HPDE6-E6E7 (cell line): Measurements from ENCODE around the gene PDE6G.
"Not testable (repeated sequence)": the region's sequence is repeated elsewhere in the genome, so short reads cannot be mapped to it uniquely, and the experiment has no call there.

Experiments
- DNase-seq: peaks from one replicate; pipeline ENCODE4 v3.0.0; 2011; ENCODE audit warnings: missing footprints; ENCODE audit errors: extremely low spot score

PDE6G gene

GRCh38 chr17:81687770-81688541, 31.6 kb upstream of the PDE6G start:
- DNase-seq = no peak

- DNase-seq = no peak
These were observed 30.3 kb upstream of the PDE6G start for GRCh38 chr17:81686614-81687013.

GRCh38 chr17:81685108-81685507, 28.8 kb upstream of the PDE6G start:
- peak; percentile 98 for DNase-seq

DNA sequence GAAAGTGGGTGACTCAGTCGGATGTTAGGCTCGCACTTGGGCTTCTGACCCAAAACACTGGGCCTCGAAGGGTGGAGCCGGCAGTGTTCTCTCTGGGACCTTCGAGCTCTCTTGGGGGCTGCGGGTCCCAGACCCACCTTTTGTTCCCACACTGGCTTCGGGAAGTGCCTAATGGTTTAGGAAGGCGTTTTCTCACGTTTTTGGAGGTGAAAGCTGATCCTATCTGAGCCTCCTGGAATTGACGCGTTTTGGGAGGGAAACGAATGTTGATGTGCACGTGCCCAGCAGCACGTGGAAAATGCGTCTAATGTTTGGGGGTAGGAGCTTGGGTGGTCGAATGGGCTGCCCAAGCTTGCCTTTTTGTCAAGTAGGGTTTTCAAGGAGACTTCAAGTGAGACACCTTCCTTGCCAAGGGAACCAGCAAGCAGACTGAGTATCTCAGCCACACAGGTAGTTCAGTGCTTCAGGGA, 28.1 kb upstream of the PDE6G start:
- DNase-seq = no peak

- DNase-seq = peak; percentile 99
These were observed 27.5 kb upstream of the PDE6G start, which contains the start of the genes ARL16 and HGS for GRCh38 chr17:81683584-81684441. ARL16 (minus strand) TSS chr17:81683797; CDS start chr17:81683753, 44 bp downstream. HGS (plus strand) TSS chr17:81684011; CDS start chr17:81684067, 56 bp downstream.

DNA sequence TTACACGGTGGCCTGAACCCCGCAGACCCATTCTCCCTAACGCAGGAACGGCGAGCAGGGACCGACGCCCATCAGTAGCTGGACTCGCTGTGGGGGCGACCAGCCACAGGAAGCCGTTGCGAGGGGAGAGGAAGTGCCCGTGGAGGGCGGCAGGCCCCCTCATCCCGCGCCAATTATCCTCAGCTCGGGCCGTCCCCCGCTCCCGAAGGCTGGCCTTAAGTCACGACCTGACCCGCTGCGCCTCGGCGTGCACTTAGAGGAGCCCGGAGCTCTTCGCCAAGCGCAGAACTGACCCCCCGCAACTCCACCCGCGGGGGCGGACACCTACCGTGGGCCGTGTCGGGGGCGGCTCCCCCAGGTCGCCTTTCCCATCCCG, 26.9 kb upstream of the PDE6G start:
- no peak for DNase-seq

DNA sequence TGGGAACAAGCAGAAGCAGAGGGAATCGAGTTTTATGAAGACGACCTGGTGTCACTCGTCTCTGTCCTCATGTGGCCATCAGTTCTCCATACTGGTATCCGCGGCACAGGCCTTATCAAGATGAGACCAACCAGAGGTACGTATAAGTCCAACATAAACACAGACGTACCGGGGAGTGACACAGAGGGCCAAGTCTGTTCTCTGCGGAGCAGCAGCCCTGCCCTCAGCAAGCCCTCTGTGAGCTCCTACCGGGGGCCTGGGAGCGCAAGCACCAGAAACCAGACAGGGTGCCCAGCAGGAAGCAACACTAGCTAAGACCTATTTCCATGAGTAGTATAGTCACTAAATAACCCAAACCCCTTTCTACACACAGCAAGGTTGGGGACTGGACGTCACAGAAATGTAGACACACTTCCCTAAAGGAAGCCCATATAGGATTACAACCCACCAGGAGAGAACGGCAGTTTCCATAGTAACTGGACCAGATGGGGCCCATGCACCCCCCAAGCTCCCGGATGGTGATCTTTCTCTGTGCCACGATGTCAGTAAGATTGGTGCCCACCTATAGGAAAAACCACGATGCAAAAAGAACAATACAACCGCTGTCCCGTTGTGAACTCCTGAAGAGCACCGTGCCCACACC, 26.3 kb upstream of the PDE6G start:
- DNase-seq = no peak

- DNase-seq = no peak
These were observed 25.3 kb upstream of the PDE6G start for GRCh38 chr17:81681672-81682071.

DNA sequence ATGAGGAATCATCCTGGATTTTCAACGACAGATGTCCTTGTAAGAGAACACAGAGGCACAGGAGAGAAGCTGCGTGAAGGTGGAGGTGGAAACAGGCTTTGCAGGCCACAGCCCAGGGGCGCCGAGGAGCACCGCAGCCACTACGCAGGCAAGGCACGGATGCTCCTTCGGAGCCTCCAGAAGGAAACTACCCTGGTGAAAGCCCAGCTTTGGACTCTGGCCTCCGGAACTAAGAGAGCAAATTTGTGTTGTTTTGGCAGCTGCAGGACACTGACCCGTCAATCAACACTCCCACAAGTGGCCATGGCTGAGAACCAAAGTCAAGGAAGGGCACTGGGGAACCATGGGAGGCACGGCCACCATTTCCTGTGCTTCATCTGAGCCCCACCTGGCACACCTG, 23.8 kb upstream of the PDE6G start:
- no peak for DNase-seq

DNA sequence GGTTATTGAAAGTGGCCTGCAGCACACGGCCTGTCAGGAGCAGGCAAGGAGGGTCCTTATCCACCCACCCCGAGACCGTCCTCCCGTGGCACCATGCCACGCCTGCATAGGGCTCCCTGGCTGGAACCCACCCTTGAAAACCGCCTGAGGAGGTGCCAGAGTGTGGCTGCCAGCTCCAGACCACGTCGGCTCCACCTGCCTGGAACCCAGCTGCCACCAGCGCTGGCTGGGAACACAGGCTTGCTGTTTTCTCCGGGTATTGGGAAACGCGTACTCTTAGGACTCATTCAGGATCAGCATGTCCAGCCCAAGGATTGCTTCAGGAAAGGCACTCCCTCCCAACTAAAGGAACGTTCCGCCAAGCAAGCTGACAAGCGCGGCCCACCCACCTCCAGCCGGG, 20.6 kb upstream of the PDE6G start:
- DNase-seq = no peak

DNA sequence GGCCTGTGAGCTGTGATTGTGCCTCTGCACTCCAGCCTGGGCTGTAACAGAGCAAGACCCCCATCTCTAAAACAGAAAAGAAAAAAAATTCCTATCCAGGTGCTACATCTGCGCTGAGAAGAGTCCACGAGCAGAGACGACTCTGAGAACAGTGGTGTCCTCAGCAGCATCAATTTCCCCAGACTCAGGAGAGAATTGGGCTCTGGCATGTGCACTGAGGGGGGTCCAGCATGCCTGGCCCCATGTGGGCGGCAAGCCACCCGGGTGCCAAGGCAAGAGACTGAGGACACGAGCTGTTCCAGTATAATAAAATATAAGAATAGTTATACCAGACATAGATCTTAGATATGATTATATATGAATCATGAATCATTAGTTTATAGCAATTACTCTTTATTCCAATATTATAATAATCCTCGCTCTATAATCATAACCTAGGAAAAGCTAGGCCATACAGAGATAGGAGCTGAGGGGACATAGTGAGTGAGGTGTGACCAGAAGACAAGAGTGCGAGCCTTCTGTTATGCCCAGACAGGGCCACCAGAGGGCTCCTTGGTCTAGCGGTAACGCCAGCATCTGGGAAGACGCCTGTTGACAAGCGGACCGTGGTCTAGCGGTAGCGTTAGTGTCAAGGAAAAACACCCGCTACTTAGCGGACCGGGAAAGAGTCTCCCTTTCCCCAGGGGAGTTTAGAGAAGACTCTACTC, 19.3 kb upstream of the PDE6G start:
- DNase-seq = not testable (repeated sequence)

DNA sequence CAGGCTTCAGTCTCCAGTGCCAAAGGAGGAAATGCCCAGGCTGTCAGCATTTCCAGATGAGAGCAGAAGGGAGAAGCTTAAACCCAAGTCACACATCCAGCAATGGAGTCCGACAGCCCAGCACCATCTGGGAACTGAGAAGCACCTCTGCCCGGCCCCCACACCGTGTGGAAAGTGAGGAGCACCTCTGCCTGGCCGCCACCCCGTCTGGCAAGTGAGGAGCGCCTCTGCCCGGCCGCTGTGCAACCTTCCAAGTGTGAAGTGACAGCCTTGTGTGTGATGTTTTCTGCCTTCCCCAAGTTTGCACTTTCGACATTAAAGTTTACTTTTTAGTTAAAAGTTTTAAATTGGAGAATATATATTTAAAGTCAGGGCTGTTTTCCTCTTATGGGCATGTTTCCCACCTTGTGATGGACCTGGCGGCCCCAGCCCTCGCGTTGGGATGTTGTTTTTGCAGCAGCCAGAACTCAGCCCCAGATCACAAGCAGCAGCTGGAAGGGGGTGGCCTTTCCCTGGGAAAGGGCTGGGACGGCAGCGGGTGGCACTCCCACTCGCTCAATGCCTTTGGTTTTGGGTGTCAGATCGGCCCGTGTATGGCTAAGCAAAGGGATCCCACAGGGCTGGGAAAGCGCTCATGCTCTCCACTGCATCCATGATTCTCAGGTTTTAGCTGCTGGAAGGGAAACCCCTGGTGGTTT, 17.4 kb upstream of the PDE6G start:
- no peak for DNase-seq

- DNase-seq = no peak
These were observed 16.6 kb upstream of the PDE6G start for GRCh38 chr17:81672954-81673353.

GRCh38 chr17:81672504-81672903, 16.2 kb upstream of the PDE6G start:
- DNase-seq = no peak

DNA sequence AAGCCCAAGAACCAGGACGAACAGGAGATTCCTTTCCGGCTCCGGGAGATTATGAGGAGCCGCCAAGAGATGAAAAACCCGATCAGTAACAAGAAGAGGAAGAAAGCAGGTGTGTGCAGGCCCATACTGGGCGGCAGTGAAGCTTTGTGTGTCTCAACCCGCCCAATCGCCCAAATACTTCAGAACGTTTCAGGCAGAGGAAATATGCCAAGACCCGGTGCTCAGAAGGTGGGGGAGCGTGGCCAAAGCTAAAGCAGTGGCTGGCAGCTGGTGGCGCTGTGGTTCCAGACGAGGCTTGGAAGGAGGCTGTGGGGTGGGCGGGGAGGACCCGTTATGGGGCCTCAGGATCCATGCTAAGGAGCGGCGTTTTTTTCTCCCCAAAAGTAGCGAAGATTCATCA, 11.4 kb upstream of the PDE6G start:
- no peak for DNase-seq

DNA sequence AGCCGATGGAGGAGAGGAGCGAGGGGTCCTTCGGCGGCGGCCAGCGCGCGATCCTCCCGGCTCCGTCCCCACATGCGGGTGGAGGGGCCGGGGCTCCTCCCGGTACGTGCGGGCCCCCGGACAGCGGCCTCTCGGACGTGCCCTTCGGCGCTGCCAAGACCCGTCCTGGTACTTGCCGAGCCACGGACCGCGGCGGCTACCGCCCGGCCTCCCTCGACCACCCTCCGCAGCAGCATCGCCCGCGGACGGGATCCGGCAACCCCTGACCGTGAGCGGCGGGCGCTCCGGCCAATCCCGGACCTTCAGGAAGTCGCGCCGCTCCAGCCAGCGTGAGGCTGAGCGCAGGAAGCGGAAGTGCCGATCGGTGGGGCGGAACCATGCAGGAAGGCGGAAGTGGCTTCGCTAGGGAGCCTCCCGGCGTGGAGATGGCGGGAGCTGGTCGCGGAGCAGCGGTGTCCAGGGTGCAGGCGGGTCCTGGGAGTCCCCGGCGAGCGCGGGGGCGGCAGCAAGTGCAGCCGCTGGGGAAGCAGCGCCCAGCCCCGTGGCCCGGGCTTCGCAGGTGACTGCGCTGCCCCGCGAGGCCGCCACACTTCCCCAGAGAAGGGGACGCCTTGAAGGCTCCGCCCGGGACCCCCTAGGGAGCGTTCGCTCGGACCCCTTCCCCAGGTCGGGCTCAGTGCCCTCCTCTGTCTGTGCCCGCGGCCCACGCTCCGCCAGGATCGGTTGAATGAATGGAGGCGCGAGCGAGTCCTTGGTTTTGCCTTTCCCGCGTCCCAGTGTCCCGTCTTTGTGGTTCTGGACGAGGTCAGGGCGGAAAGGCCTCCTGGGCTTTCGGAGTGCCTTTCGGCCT, 10.2 kb upstream of the PDE6G start, which contains the start of the genes CCDC137 and OXLD1:
TSS of gene CCDC137 (plus strand) at position 396 of the 850 bp plus-strand sequence. CDS start at position 426, 30 bp downstream.
TSS of gene OXLD1 (minus strand) at position 264 of the 850 bp plus-strand sequence. CDS start at position 236, 28 bp downstream.
- peak; percentile 96 for DNase-seq

GRCh38 chr17:81666092-81666341, 9.7 kb upstream of the PDE6G start:
- no peak for DNase-seq

GRCh38 chr17:81665205-81666091, 9.1 kb upstream of the PDE6G start:
- DNase-seq = no peak

DNA sequence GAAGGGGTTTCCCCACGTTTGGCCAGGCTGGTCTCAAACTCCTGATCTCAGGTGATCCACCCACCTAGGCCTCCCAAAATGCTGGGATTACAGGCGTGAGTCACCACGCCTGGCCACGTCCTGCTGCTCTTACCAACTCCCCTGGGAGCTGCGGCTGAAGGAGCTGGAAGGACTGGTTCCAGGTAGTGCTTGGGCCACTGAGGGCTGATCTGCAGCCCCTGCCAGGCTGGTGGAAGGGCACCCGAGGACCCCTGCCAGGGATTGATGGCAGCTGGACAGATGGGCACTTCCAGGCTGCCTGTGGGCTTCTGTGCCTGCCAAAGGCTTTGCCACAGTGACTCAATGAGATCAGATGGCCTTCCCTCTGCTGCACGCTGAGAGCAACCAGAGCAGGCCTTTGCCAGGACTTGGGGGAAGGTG, 7.7 kb upstream of the PDE6G start:
- no peak for DNase-seq
